DOHH2 (cell line): ENCODE results near the gene GFPT1.

Experiments used
- H3F3A ChIP-seq: fragments of 200-600 bp; sonication (generic), shearing (Covaris generic); 2 replicates; pipeline ENCODE4 v1.6.0; 2016; ENCODE audit warnings: antibody characterized with exemption, mild to moderate bottlenecking; ENCODE audit not compliant: control insufficient read depth, insufficient read depth
- H3K27ac ChIP-seq: fragments of 200-600 bp; sonication (generic); 2 replicates; pipeline ENCODE4 v1.5.1; 2014; ENCODE audit warnings: low read depth, mild to moderate bottlenecking, low read length, moderate library complexity
- H3K27me3 ChIP-seq: fragments of 200-600 bp; sonication (generic); 2 replicates; pipeline ENCODE4 v1.6.1; 2014; ENCODE audit warnings: mild to moderate bottlenecking, low read length, mixed read lengths; ENCODE audit not compliant: control insufficient read depth
- H3K36me3 ChIP-seq: fragments of 200-600 bp; sonication (generic); 2 replicates; pipeline ENCODE4 v1.6.1; 2014; ENCODE audit warnings: mild to moderate bottlenecking, low read length, moderate library complexity, mixed read lengths; ENCODE audit not compliant: control insufficient read depth
- H3K4me1 ChIP-seq: fragments of 200-600 bp; sonication (generic); 2 replicates; pipeline ENCODE4 v1.6.1; 2014; ENCODE audit warnings: mild to moderate bottlenecking, low read length, mixed read lengths; ENCODE audit not compliant: control insufficient read depth
- H3K4me2 ChIP-seq: fragments of 200-600 bp; sonication (generic); 2 replicates; pipeline ENCODE4 v1.6.0; 2014; ENCODE audit warnings: mild to moderate bottlenecking, low read length, moderate library complexity
- H3K4me3 ChIP-seq: fragments of 200-600 bp; sonication (generic); 2 replicates; pipeline ENCODE4 v1.5.1; 2014; ENCODE audit warnings: mild to moderate bottlenecking, low read length, mixed read lengths
- H3K79me2 ChIP-seq: fragments of 200-600 bp; sonication (generic); 2 replicates; pipeline ENCODE4 v1.6.1; 2014; ENCODE audit warnings: mild to moderate bottlenecking, low read length, mixed read lengths; ENCODE audit not compliant: control insufficient read depth
- H3K9me2 ChIP-seq: fragments of 200-600 bp; sonication (generic); replicated peaks from 2 replicates; pipeline ENCODE4 v1.6.1; 2014; ENCODE audit warnings: mild to moderate bottlenecking, low read length, mixed read lengths; ENCODE audit not compliant: control insufficient read depth
- H3K9me3 ChIP-seq: fragments of 200-600 bp; sonication (generic); 2 replicates; pipeline ENCODE4 v1.6.1; 2014; ENCODE audit warnings: antibody characterized with exemption, low read length, mixed read lengths; ENCODE audit not compliant: control insufficient read depth, insufficient read depth
- H4K20me1 ChIP-seq: fragments of 200-600 bp; sonication (generic); 2 replicates; pipeline ENCODE4 v1.6.0; 2014; ENCODE audit warnings: low read depth, mild to moderate bottlenecking, antibody characterized with exemption, low read length, moderate library complexity; ENCODE audit not compliant: control insufficient read depth, insufficient read depth
- CTCF ChIP-seq: fragments of 200-600 bp; sonication (generic); IDR thresholded peaks from one replicate; pipeline ENCODE4 v1.5.1; 2014; ENCODE audit warnings: antibody characterized with exemption, mild to moderate bottlenecking, low read depth, low read length; ENCODE audit not compliant: poor library complexity, severe bottlenecking
- EZH2phosphoT487 ChIP-seq: fragments of 200-600 bp; sonication (generic); IDR thresholded peaks from 2 replicates; pipeline ENCODE4 v1.6.1; 2017; ENCODE audit warnings: borderline replicate concordance, mild to moderate bottlenecking, antibody characterized with exemption, low read length, moderate library complexity, mixed read lengths

Gene GFPT1

GRCh38 chr2:69316550-69316949 is 70.5 kb downstream of the GFPT1 start:
- Histone ChIP-seq H3K79me2 (no peaks in the 10 kb centered on the region), H3K36me3 (no peaks in the 10 kb centered on the region), H3F3A (no peaks in the 10 kb centered on the region), H3K4me3 (no peak overlapping the region), H3K27ac (no peak overlapping the region), H4K20me1 (no peaks in the 10 kb centered on the region), H3K9me2 (no peaks in the 10 kb centered on the region), H3K4me1 (no peaks in the 10 kb centered on the region), H3K4me2 (no peak overlapping the region), H3K9me3 (no peaks in the 10 kb centered on the region), H3K27me3 (no peaks in the 10 kb centered on the region)
- TF ChIP-seq CTCF (no peak), EZH2phosphoT487 (no peak)

GRCh38 chr2:69315160-69315761 is 71.8 kb downstream of the GFPT1 start:
- no peak overlapping the region for H3K4me2 ChIP-seq
- H3F3A ChIP-seq: no peaks in the 10 kb centered on the region
- no peaks in the 10 kb centered on the region for H3K36me3 ChIP-seq
- no peaks in the 10 kb centered on the region for H3K9me3 ChIP-seq
- TF ChIP-seq CTCF (no peak), EZH2phosphoT487 (no peak)
- H3K9me2 ChIP-seq: no peaks in the 10 kb centered on the region
- H3K27me3 ChIP-seq: no peaks in the 10 kb centered on the region
- H3K4me3 ChIP-seq: no peak overlapping the region
- no peaks in the 10 kb centered on the region for H4K20me1 ChIP-seq
- H3K79me2 ChIP-seq: no peaks in the 10 kb centered on the region
- no peaks in the 10 kb centered on the region for H3K4me1 ChIP-seq
- no peak overlapping the region for H3K27ac ChIP-seq

GRCh38 chr2:69311024-69311416 is 76.0 kb downstream of the GFPT1 start:
- no peaks in the 10 kb centered on the region for H4K20me1 ChIP-seq
- H3K9me2 ChIP-seq: no peaks in the 10 kb centered on the region
- TF ChIP-seq CTCF: no peak
- no peak for TF ChIP-seq EZH2phosphoT487
- H3K79me2 ChIP-seq: no peaks in the 10 kb centered on the region
- H3K4me3 ChIP-seq: no peak overlapping the region
- H3K4me2 ChIP-seq: no peak overlapping the region
- no peaks in the 10 kb centered on the region for H3K9me3 ChIP-seq
- H3F3A ChIP-seq: no peaks in the 10 kb centered on the region
- H3K36me3 ChIP-seq: no peaks in the 10 kb centered on the region
- no peak overlapping the region for H3K27ac ChIP-seq
- H3K27me3 ChIP-seq: peaks cover 16% of the 10 kb centered on the region
- H3K4me1 ChIP-seq: peaks cover 12% of the 10 kb centered on the region
